B cell (primary cell): ENCODE measurements around the gene SLC39A1. TPM values are rescaled to one million over a fixed set of nuclear protein-coding genes. Genes with fewer than 3 reads are reported as not detected.

Experiments used
- polyA plus RNA-seq: library from polyadenylated mRNA; depleted of rRNA; stranded (reverse); fragments of >200 nt; gene quantifications from 2 replicates; pipeline ENCODE4 v1.2.3, GENCODE V29; 2012
- small RNA-seq: library from RNA; depleted of rRNA; stranded (forward); fragments of <200 nt; gene quantifications from one replicate; pipeline ENCODE3, GENCODE V24; 2012; ENCODE audit warnings: low replicate concordance, low read depth; ENCODE audit not compliant: insufficient read length
- total RNA-seq, 2 donors: library from RNA; stranded (reverse); fragments of 120-200 nt in 1 of 2; gene quantifications; 1 replicate in 1 of 2; 2 replicates in 1 of 2; pipeline versions ENCODE4 v1.2.3 to v1.2.4, GENCODE V29; 2013 to 2022

Gene SLC39A1
- total and polyA plus RNA-seq, 2 donors (not counting 1 experiment from before 2014, with no cell fraction given) = 19.3 to 28.1 TPM

Small RNAs within 50 kb of the gene (small RNA-seq; reads per million reads assigned to genes)
- gene MIR6737 = not detected

Other genes starting within 250 kb of the SLC39A1 start
- gene INTS3, start 235.5 kb downstream of the SLC39A1 start, total RNA-seq = 69.1 and 69.3 TPM in 2 replicates
- 71.5 and 84.1 TPM in 2 replicates for gene INTS3, start 235.5 kb downstream of the SLC39A1 start, polyA plus RNA-seq
- 15.6 and 16.2 TPM in 2 replicates for gene SLC27A3, start 188.1 kb downstream of the SLC39A1 start, total RNA-seq
- 8.9 and 19.4 TPM in 2 replicates for gene SLC27A3, start 188.1 kb downstream of the SLC39A1 start, polyA plus RNA-seq
- gene GATAD2B, start 40.6 kb downstream of the SLC39A1 start, total RNA-seq = 99.6 and 105 TPM in 2 replicates
- 15.0 and 16.7 TPM in 2 replicates for gene GATAD2B, start 40.6 kb downstream of the SLC39A1 start, polyA plus RNA-seq
- 272 and 275 TPM in 2 replicates for gene DENND4B, start 16.8 kb downstream of the SLC39A1 start, total RNA-seq
- 389 and 440 TPM in 2 replicates for gene DENND4B, start 16.8 kb downstream of the SLC39A1 start, polyA plus RNA-seq
- 153 and 157 TPM in 2 replicates for gene CRTC2, start 4.9 kb downstream of the SLC39A1 start, total RNA-seq
- gene CRTC2, start 4.9 kb downstream of the SLC39A1 start, polyA plus RNA-seq = 94.6 and 120 TPM in 2 replicates
- gene CREB3L4, start 4.4 kb upstream of the SLC39A1 start, total RNA-seq = 19.9 and 21.8 TPM in 2 replicates
- gene CREB3L4, start 4.4 kb upstream of the SLC39A1 start, polyA plus RNA-seq = 23.4 and 28.1 TPM in 2 replicates
- gene JTB, start 14.1 kb upstream of the SLC39A1 start, total RNA-seq = 99.1 and 106 TPM in 2 replicates
- 144 and 159 TPM in 2 replicates for gene JTB, start 14.1 kb upstream of the SLC39A1 start, polyA plus RNA-seq
- gene RAB13, start 22.8 kb upstream of the SLC39A1 start, total RNA-seq = 9.7 and 10.5 TPM in 2 replicates
- 0.09 and 0.50 TPM in 2 replicates for gene RAB13, start 22.8 kb upstream of the SLC39A1 start, polyA plus RNA-seq
- gene RPS27, start 27.2 kb upstream of the SLC39A1 start, total RNA-seq = 4,276 and 4,812 TPM in 2 replicates
- 12,632 and 15,978 TPM in 2 replicates for gene RPS27, start 27.2 kb upstream of the SLC39A1 start, polyA plus RNA-seq
- gene NUP210L, start 191.5 kb upstream of the SLC39A1 start, total RNA-seq = 0.15 and 0.20 TPM in 2 replicates
- gene NUP210L, start 191.5 kb upstream of the SLC39A1 start, polyA plus RNA-seq = 0.04 TPM in 1 of 2 replicates, not detected in the other
- gene TPM3, start 228.6 kb upstream of the SLC39A1 start, total RNA-seq = 300 TPM in 2 replicates
- 186 and 301 TPM in 2 replicates for gene TPM3, start 228.6 kb upstream of the SLC39A1 start, polyA plus RNA-seq
- not detected in 2 replicates for gene CFAP141, start 242.8 kb upstream of the SLC39A1 start, total RNA-seq
- not detected in 2 replicates for gene CFAP141, start 242.8 kb upstream of the SLC39A1 start, polyA plus RNA-seq